Measurements from ENCODE around the gene GMPR2.

- no peak for TF ChIP-seq CTCF (IDR thresholded peaks at IDR 0.05; ENCODE audit: poor library complexity)
- no peak for TF ChIP-seq EZH2phosphoT487 (IDR thresholded peaks at IDR 0.05; ENCODE audit: low read depth, severe bottlenecking, unreplicated experiment)
Observed at GRCh38 chr14:24189460-24189859, 43.3 kb upstream of the GMPR2 start.

Measured in hepatocyte (in vitro differentiated cells).